Mesenchymal stem cell (in vitro differentiated cells and primary cell): ENCODE results near the gene RDH13.

Experiments used
- DNase-seq: peaks from one replicate; pipeline ENCODE4 v3.0.0-alpha.2; 2013
- H2AFZ ChIP-seq: one replicate; pipeline ENCODE4 v1.6.1; 2013; ENCODE audit warnings: low read depth, mild to moderate bottlenecking, control low read depth, inconsistent platforms, low read length, moderate library complexity
- H2AK5ac ChIP-seq: 2 replicates; pipeline ENCODE4 v1.6.1; 2013; ENCODE audit warnings: low read length, moderate library complexity, mild to moderate bottlenecking, inconsistent platforms; ENCODE audit not compliant: severe bottlenecking
- H2BK120ac ChIP-seq: one replicate; pipeline ENCODE4 v1.6.1; 2013; ENCODE audit warnings: low read depth, mild to moderate bottlenecking, inconsistent platforms, low read length, moderate library complexity
- H2BK12ac ChIP-seq, 2 experiments: one replicate each; pipeline ENCODE4 v1.6.1; 2013; ENCODE audit warnings: inconsistent platforms in 2 of 2, low read length in 2 of 2, mild to moderate bottlenecking in 2 of 2, moderate library complexity in 2 of 2, control low read depth in 1 of 2
- H2BK15ac ChIP-seq: one replicate; pipeline ENCODE4 v1.6.1; 2013; ENCODE audit warnings: mild to moderate bottlenecking, low read depth, inconsistent platforms; ENCODE audit not compliant: poor library complexity, severe bottlenecking
- H2BK5ac ChIP-seq: 2 replicates; pipeline ENCODE4 v1.6.1; 2013; ENCODE audit warnings: low read depth, mild to moderate bottlenecking, low read length, control low read depth, inconsistent platforms; ENCODE audit not compliant: poor library complexity, severe bottlenecking
- H3K14ac ChIP-seq, 2 experiments: one replicate each; pipeline ENCODE4 v1.6.1; 2013; ENCODE audit warnings: inconsistent platforms in 2 of 2, low read length in 2 of 2, control low read depth in 1 of 2, mild to moderate bottlenecking in 1 of 2, moderate library complexity in 1 of 2
- H3K18ac ChIP-seq, 2 experiments: one replicate each; pipeline ENCODE4 v1.6.1; 2013; ENCODE audit warnings: inconsistent platforms in 2 of 2, low read length in 2 of 2, control low read depth in 1 of 2, low read depth in 1 of 2, mild to moderate bottlenecking in 1 of 2
- H3K23ac ChIP-seq, 2 experiments: one replicate each; pipeline ENCODE4 v1.6.1; 2013; ENCODE audit warnings: inconsistent platforms in 2 of 2, low read length in 2 of 2, mild to moderate bottlenecking in 2 of 2, moderate library complexity in 2 of 2, control low read depth in 1 of 2
- H3K27ac ChIP-seq: 2 replicates; pipeline ENCODE4 v1.5.1; 2013; ENCODE audit warnings: mild to moderate bottlenecking, moderate library complexity, low read length, control low read depth, inconsistent platforms; ENCODE audit not compliant: poor library complexity, severe bottlenecking
- H3K27me3 ChIP-seq, 2 experiments: 2 replicates each; pipeline versions ENCODE4 v1.6.1 to v1.7.0; 2013; ENCODE audit warnings: low read length in 2 of 2, mild to moderate bottlenecking in 2 of 2, moderate library complexity in 2 of 2, control low read depth in 1 of 2, inconsistent platforms in 1 of 2; ENCODE audit not compliant: control insufficient read depth in 1 of 2, insufficient read depth in 1 of 2
- H3K36me3 ChIP-seq, 2 experiments: 2 replicates each; pipeline versions ENCODE4 v1.6.1 to v1.7.0; 2013; ENCODE audit warnings: low read length in 2 of 2, control low read depth in 1 of 2, inconsistent platforms in 1 of 2, low read depth in 1 of 2, mild to moderate bottlenecking in 1 of 2; ENCODE audit not compliant: insufficient read depth in 2 of 2, control insufficient read depth in 1 of 2
- H3K4ac ChIP-seq, 2 experiments: one replicate each; pipeline ENCODE4 v1.6.1; 2013; ENCODE audit warnings: inconsistent platforms in 2 of 2, low read length in 2 of 2, mild to moderate bottlenecking in 2 of 2, moderate library complexity in 2 of 2, control low read depth in 1 of 2, low read depth in 1 of 2
- H3K4me1 ChIP-seq: 2 replicates; pipeline ENCODE4 v1.6.1; 2013; ENCODE audit warnings: low read depth, low read length, control low read depth; ENCODE audit not compliant: control insufficient read depth, insufficient read depth
- H3K4me2 ChIP-seq: 2 replicates; pipeline ENCODE4 v1.6.1; 2013; ENCODE audit warnings: low read length, mild to moderate bottlenecking, inconsistent platforms; ENCODE audit not compliant: poor library complexity, severe bottlenecking
- H3K4me3 ChIP-seq, 2 experiments: 2 replicates each; pipeline versions ENCODE4 v1.5.1 to v1.7.0; 2013; ENCODE audit warnings: low read length in 2 of 2, mild to moderate bottlenecking in 2 of 2, control low read depth in 1 of 2, low read depth in 1 of 2; ENCODE audit not compliant: insufficient read depth in 1 of 2
- H3K79me1 ChIP-seq: replicated peaks from 2 replicates; pipeline ENCODE4 v1.6.1; 2013; ENCODE audit warnings: mild to moderate bottlenecking, control low read depth, low read length, inconsistent platforms; ENCODE audit not compliant: poor library complexity, severe bottlenecking
- H3K9ac ChIP-seq: 2 replicates; pipeline ENCODE4 v1.7.0; 2013; ENCODE audit warnings: mild to moderate bottlenecking, low read length, moderate library complexity
- H3K9me3 ChIP-seq: 2 replicates; pipeline ENCODE4 v1.7.0; 2013; ENCODE audit warnings: mild to moderate bottlenecking, low read length; ENCODE audit not compliant: control insufficient read depth
- H4K8ac ChIP-seq: one replicate; pipeline ENCODE4 v1.6.1; 2013; ENCODE audit warnings: inconsistent platforms, mild to moderate bottlenecking, low read length, moderate library complexity
- H4K91ac ChIP-seq: one replicate; pipeline ENCODE4 v1.6.1; 2013; ENCODE audit warnings: mild to moderate bottlenecking, low read length, inconsistent platforms
- WGBS: methylation state at CpG from one replicate; pipeline ENCODE4 v1.1.7; 2013; ENCODE audit warnings: mixed read lengths; 5-methylcytosine and 5-hydroxymethylcytosine counted together

Gene RDH13

DNA sequence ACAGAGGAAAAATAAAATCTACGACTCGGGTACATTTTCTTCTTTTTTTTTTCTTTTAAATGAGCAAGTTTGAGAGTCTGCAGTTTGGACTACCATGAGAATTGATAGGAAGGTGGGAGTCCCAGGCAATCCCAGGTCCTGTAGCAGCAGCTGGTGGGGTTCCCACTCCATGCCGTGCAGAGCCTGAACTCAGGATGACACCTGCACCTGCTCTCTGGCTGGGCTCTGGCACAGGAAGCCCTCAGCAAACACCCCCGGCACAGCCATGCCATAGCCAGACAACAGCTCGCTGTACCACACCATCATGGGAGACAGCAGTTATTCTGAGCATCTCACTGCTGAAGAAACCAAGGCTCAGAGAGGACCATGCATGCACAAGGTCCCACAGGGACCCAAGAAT, 18.7 kb downstream of the RDH13 start:
- no peak overlapping the region for H2BK15ac ChIP-seq
- no peak overlapping the region for H4K91ac ChIP-seq
- no peak overlapping the region for H2BK5ac ChIP-seq
- no peak overlapping the region for H2AFZ ChIP-seq
- H3K9me3 ChIP-seq, result no peaks in the 10 kb centered on the region
- DNase-seq, result no peak
- no peak overlapping the region for H3K23ac ChIP-seq
- 96% methylated on average over 5 of the region's 5 CpGs for WGBS
- H3K27ac ChIP-seq, result no peak overlapping the region
- no peak overlapping the region for H3K4ac ChIP-seq
- no peak overlapping the region for H3K9ac ChIP-seq
- H2BK12ac ChIP-seq, result no peak overlapping the region
- H3K36me3 ChIP-seq, result peaks cover 58 to 67% of the 10 kb centered on the region in 2 experiments
- no peak overlapping the region for H3K14ac ChIP-seq
- H3K4me3 ChIP-seq, result no peak overlapping the region
- no peak overlapping the region for H4K8ac ChIP-seq
- no peak overlapping the region for H2AK5ac ChIP-seq
- H3K27me3 ChIP-seq, result no peaks in the 10 kb centered on the region
- no peaks in the 10 kb centered on the region for H3K4me1 ChIP-seq
- H3K4me2 ChIP-seq, result no peak overlapping the region
- no peak overlapping the region for H3K18ac ChIP-seq
- peaks cover 2% of the 10 kb centered on the region for H3K79me1 ChIP-seq
- H2BK120ac ChIP-seq, result no peak overlapping the region

DNA sequence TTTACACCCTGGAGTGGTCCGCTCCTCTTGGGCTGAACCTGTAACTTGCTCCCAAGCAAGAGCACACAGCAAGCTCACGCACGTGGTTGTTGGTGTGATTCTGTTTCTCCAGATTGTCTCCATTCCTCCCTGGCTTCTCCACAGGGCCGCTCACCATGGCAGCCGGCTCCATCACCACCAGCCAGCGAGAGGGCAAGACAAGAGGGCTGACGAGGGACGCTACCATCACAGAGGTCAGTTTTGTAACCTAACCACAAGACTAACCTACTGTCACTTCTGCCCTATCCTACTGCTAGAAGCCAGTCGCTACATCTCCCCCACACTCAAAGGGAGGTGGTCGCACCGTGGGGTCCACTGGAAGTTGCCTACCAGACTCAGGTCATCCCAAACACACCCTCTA, 20.3 kb downstream of the RDH13 start:
- no peak overlapping the region for H3K4ac ChIP-seq
- no peak overlapping the region for H2BK15ac ChIP-seq
- H3K9ac ChIP-seq, result no peak overlapping the region
- H3K4me2 ChIP-seq, result no peak overlapping the region
- H3K4me1 ChIP-seq, result no peaks in the 10 kb centered on the region
- H3K4me3 ChIP-seq, result no peak overlapping the region
- DNase-seq, result no peak
- H2AK5ac ChIP-seq, result no peak overlapping the region
- H3K18ac ChIP-seq, result no peak overlapping the region
- no peak overlapping the region for H3K23ac ChIP-seq
- H3K36me3 ChIP-seq, result peaks cover 42 to 51% of the 10 kb centered on the region in 2 experiments
- H3K9me3 ChIP-seq, result no peaks in the 10 kb centered on the region
- no peak overlapping the region for H4K91ac ChIP-seq
- peaks cover 2% of the 10 kb centered on the region for H3K79me1 ChIP-seq
- no peak overlapping the region for H3K27ac ChIP-seq
- 72% methylated on average over 11 of the region's 11 CpGs for WGBS
- no peak overlapping the region for H2AFZ ChIP-seq
- no peak overlapping the region for H2BK12ac ChIP-seq
- no peak overlapping the region for H2BK5ac ChIP-seq
- no peak overlapping the region for H4K8ac ChIP-seq
- no peak overlapping the region for H2BK120ac ChIP-seq
- H3K27me3 ChIP-seq, result no peaks in the 10 kb centered on the region
- no peak overlapping the region for H3K14ac ChIP-seq

DNA sequence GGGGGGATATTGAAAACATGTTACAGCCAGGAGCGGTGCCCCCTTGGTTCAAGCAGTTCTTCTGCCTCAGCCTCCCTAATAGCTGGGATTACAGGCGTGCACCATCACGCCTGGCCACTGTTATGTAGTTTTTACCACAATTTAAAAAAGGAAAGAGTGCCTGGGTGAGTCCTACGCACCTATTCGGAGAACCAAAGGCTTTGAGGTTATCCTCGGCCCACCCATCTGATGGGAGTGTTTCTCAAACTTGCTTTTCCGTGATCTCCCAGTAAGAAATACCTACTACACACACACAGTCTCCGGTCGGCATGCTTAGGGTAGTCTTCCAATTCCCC, 20.6 kb downstream of the RDH13 start:
- H3K79me1 ChIP-seq, result peaks cover 2% of the 10 kb centered on the region
- H3K4ac ChIP-seq, result no peak overlapping the region
- no peak overlapping the region for H3K27ac ChIP-seq
- no peak overlapping the region for H2AK5ac ChIP-seq
- H4K91ac ChIP-seq, result no peak overlapping the region
- no peak overlapping the region for H2BK120ac ChIP-seq
- no peak overlapping the region for H3K4me3 ChIP-seq
- no peaks in the 10 kb centered on the region for H3K4me1 ChIP-seq
- H2AFZ ChIP-seq, result no peak overlapping the region
- no peak overlapping the region for H2BK5ac ChIP-seq
- no peak overlapping the region for H2BK12ac ChIP-seq
- WGBS, result 96% methylated on average over 9 of the region's 9 CpGs
- H3K18ac ChIP-seq, result no peak overlapping the region
- peaks cover 39 to 48% of the 10 kb centered on the region in 2 experiments for H3K36me3 ChIP-seq
- no peak overlapping the region for H3K9ac ChIP-seq
- no peak overlapping the region for H4K8ac ChIP-seq
- H3K27me3 ChIP-seq, result no peaks in the 10 kb centered on the region
- no peak for DNase-seq
- no peak overlapping the region for H3K4me2 ChIP-seq
- H2BK15ac ChIP-seq, result no peak overlapping the region
- H3K9me3 ChIP-seq, result no peaks in the 10 kb centered on the region
- H3K23ac ChIP-seq, result no peak overlapping the region
- H3K14ac ChIP-seq, result no peak overlapping the region

DNA sequence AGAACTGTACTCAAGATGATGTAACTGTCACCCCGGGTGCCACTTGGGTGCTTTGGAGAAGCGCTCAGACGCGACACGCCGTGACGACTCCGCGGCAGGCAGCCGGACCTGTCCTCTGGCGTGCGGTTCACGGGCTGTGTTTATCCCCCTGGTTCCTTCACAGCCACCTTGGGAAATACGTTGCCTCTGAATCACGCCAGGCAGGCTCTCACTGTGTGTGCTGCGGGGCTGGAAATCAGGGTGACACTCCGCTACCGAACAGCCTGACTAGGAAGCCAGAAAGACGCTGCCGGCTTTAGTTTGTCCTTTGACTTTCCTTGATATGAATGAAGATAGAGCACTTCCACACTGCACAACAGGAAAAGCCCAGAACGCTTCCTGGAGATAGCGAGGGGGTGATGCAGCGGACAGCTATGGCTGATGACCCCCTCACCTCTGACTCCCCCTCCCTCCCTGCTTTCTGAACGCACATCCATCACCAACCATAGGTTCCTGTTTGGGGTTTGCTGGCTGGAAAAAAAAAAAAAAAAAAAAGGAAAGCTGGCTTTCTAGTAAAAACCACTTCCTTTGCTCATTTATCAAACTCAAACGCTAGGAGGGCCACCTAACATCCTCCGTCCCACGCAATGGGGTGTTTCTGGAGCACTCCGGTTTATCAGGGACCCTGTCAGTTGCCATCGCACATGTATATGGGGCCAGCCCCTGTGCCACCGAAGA, 21.2 kb downstream of the RDH13 start:
- Histone ChIP-seq H2BK12ac (no peak overlapping the region), H3K23ac (no peak overlapping the region), H3K4ac (no peak overlapping the region)

More for the DNA sequence above, 21.2 kb downstream of the RDH13 start:
- Histone ChIP-seq H3K14ac (no peak overlapping the region), H3K4me1 (no peaks in the 10 kb centered on the region), H3K9me3 (no peaks in the 10 kb centered on the region), H2BK15ac (no peak overlapping the region), H4K91ac (no peak overlapping the region), H2BK120ac (no peak overlapping the region), H2AK5ac (no peak overlapping the region), H3K27me3 (no peaks in the 10 kb centered on the region), H3K18ac (no peak overlapping the region), H3K36me3 (peaks cover 34 to 42% of the 10 kb centered on the region in 2 experiments), H3K4me3 (no peak overlapping the region), H3K4me2 (no peak overlapping the region), H2BK5ac (no peak overlapping the region), H3K27ac (no peak overlapping the region), H2AFZ (no peak overlapping the region), H4K8ac (no peak overlapping the region), H3K79me1 (peaks cover 2% of the 10 kb centered on the region), H3K9ac (no peak overlapping the region)
- WGBS, result 98% methylated on average over 26 of the region's 30 CpGs
- DNase-seq, result no peak
